ENCODE measurements around the gene CRISP1. TPM values are rescaled to one million over a fixed set of nuclear protein-coding genes. Genes with fewer than 3 reads are reported as not detected.

CRISP1 gene
- total RNA-seq, 1 experiment from 2014 or later = not detected

GRCh38 chr6:49905296-49905695 is 39.0 kb upstream of the CRISP1 start:
- Histone ChIP-seq H2AFZ (ENCODE audit: low read length) (no peak overlapping the region), H3K9ac (ENCODE audit: extremely low read depth, insufficient read length, low read length) (no peak overlapping the region), H3K23me2 (ENCODE audit: insufficient read length, low read depth, low read length, poor library complexity, severe bottlenecking) (no peaks in the 10 kb centered on the region), H4K8ac (replicated peaks; ENCODE audit: insufficient read length, low read depth, low read length) (no peak overlapping the region), H2BK12ac (ENCODE audit: insufficient read length, low read depth, low read length) (no peak overlapping the region), H2BK20ac (ENCODE audit: low read depth, low read length, poor library complexity, severe bottlenecking) (no peak overlapping the region), H3K27ac (ENCODE audit: insufficient read length, low read depth, low read length) (no peak overlapping the region), H3K79me1 (ENCODE audit: insufficient read depth, low read depth, low read length, poor library complexity, severe bottlenecking) (no peaks in the 10 kb centered on the region), H3K4me2 (ENCODE audit: insufficient read depth, insufficient read length, low read length) (no peak overlapping the region), H4K5ac (ENCODE audit: insufficient read length, low read depth, low read length) (no peak overlapping the region), H2AK5ac (ENCODE audit: insufficient read length, low read length) (no peak overlapping the region), H3K23ac (ENCODE audit: insufficient read length, low read depth, low read length) (no peak overlapping the region), H4K91ac (ENCODE audit: insufficient read length, low read depth, low read length) (no peak overlapping the region), H2BK120ac (ENCODE audit: low read depth, low read length, poor library complexity, severe bottlenecking) (no peak overlapping the region), H3K27me3 (ENCODE audit: insufficient read depth, low read length) (no peaks in the 10 kb centered on the region), H3K4me1 (ENCODE audit: insufficient read depth, low read length) (peaks cover 3% of the 10 kb centered on the region), H4K20me1 (ENCODE audit: control insufficient read depth, insufficient read depth, insufficient read length) (no peaks in the 10 kb centered on the region), H3K18ac (ENCODE audit: insufficient read length, low read depth, low read length) (no peak overlapping the region), H3K9me3 (ENCODE audit: control insufficient read depth, low read depth, low read length) (no peaks in the 10 kb centered on the region), H3K56ac (ENCODE audit: insufficient read length, low read depth, low read length) (no peak overlapping the region), H3K14ac (ENCODE audit: insufficient read depth, low read length) (no peak overlapping the region), H2BK15ac (ENCODE audit: low read depth, low read length) (no peak overlapping the region), H2BK5ac (ENCODE audit: insufficient read length, low read length) (no peak overlapping the region), H3K79me2 (ENCODE audit: insufficient read depth, low read length) (no peaks in the 10 kb centered on the region), H3T11ph (ENCODE audit: low read length) (no peak overlapping the region), H3K4ac (ENCODE audit: low read depth, low read length) (no peak overlapping the region)
- Mint-ChIP-seq H3K36me3 (ENCODE audit: insufficient read depth in 1 of 3, low read depth in 3 of 3) (no peaks in the 10 kb centered on the region), H3K4me1 (peaks cover 41 to 46% of the 10 kb centered on the region in 2 experiments), H3K27ac (no peak overlapping the region), H3K9me3 (no peaks in the 10 kb centered on the region), H3K4me3 (no peak overlapping the region), H3K27me3 (ENCODE audit: low read depth) (no peaks in the 10 kb centered on the region)
- no CpG with 5 or more reads among the region's 2 CpGs for WGBS (ENCODE audit: extremely low coverage, insufficient read length, low lambda C conversion rate)
- DNase-seq = no peak
- no peak for TF ChIP-seq CTCF (conservative IDR thresholded peaks at IDR 0.05)
